GM12892 (cell line): ENCODE results near the gene ASTN1.

Source experiments
- POLR2A ChIP-seq: IDR thresholded peaks from 2 replicates; pipeline ENCODE4 v1.6.1; 2011; ENCODE audit warnings: low read depth, low read length, control low read depth
- POLR2AphosphoS5 ChIP-seq: IDR thresholded peaks from 2 replicates; pipeline ENCODE4 v1.6.1; 2011; ENCODE audit warnings: low read depth, low read length, control low read depth

DNA sequence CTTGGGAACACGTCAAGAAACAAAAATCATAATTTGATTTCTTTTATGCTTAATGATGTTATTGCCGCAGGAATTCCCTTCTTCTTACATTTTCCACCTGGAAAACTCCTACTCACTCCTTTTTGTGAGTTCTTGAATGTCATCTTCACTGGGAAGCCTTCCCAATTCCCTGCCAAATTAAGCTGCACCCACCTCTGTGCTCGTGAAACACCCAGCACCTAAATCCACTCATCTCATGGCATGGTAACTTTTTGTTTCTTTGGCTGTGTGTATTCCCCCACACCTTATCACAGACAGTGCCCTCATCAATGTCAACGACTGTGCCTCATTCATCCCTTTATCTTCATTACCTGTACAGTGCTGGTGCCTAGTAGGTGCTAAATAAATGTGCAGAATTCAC, 45.6 kb downstream of the ASTN1 start:
- TF ChIP-seq POLR2AphosphoS5 (no peak), POLR2A (no peak)
